Activated CD8-positive, alpha-beta memory T cell treated with anti-CD3 and anti-CD28 coated beads, Interleukin-2, amount 50 U/mL, for 48 hours (primary cell): ENCODE data around the gene S100A16.
A peak's percentile ranks its signal among the peaks of the same experiment; 100 is the strongest.

Experiments used
- DNase-seq: peaks from one replicate; pipeline ENCODE4 v3.0.0-alpha.2; 2020

The S100A16 gene

DNA sequence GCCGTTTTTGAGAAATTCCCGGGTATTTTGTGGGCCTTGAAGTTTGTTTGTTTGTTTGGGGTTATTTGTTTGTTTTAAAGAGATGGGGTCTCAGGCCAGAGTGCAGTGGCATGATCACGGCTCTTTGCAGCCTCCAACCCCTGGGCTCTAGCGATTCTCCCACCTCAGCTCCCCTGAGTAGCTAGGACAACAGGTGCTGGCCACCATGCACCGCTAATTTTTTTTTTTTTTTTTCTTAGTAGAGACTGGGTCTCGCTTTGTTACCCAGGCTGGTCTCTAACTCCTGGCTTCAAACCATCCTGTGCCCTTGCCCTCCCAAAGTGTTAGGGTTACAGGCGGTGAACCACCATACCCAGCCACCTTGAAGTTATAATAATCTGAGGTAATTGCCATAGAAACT is 22.9 kb upstream of the S100A16 start:
- no peak for DNase-seq

DNA sequence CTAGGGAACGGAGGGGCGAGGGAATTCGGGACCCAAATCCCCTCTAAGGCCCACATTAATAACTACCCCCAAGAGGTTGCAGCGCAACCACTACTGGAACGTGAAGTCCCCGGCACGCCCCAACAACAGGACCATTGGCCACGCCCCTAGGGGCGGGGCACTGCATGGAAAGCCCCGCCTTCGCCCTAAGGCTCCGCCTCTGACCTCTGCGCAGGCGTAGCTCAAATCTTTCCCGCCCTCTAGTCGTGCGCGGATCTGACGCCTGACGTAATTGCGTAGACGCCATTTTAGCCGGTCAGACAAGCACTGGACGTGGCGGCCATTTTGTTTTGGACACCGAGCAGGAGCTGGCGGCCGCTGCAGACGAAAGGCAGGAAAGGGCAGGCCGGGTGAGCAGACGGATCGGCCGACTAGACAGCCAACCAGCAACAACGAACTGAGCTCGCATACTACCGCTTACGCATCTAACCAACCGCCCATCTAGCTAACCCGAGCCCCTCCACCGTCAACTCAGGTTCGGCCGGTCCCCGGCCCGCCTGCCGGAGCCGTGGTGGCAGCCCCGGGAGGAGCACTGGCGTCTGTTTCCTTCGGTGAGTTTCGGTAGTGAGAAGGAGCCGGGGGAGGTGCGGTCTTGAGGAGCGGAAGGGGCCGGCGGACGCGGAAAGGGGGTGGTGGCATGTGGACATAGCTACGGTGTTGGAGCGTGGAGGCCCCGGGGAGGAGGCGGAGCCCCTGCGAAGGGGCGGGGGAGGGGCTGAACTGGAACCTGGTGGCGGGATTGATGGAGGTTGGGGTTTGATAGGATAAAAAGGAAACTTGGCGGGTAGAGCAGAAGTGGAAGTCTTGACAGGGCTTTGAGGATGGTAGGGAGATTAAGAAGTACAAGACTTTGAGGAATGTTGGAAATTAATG is 21.1 kb upstream of the S100A16 start, which contains the start of gene CHTOP:
Gene CHTOP, plus strand, starts transcription at position 313 of the 912 bp plus-strand sequence. CDS start 2,523 bp downstream, outside the sequence.
- peak; percentile 99 for DNase-seq

DNA sequence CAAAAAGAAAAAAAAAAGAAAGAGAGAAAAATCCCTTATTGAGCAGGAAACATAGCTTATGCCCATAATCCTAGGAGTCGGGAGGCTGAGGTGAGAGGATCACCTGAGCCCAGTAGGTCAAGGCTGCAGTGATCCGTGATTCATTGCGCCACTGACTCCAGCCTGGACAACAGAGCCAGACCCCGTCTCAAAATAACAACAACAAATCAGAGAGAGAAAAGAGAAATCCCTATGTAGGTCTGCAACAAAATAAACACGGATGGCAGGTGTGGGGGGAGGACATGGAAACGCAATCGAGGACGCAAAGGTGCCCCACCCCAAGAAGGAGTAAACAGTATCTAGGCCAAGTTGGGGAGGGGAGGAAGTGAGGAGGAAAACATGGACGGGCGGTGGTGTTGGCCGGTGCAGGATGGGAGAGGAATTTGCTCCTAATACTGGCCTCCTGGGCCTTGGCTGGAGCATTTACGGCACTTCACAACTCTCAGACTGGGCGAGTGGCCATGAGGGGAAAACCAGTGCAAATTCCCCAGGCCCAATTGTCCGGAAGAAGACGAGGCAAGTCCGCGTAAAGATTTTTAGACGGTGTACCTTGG is 20.3 kb upstream of the S100A16 start:
- no peak for DNase-seq

DNA sequence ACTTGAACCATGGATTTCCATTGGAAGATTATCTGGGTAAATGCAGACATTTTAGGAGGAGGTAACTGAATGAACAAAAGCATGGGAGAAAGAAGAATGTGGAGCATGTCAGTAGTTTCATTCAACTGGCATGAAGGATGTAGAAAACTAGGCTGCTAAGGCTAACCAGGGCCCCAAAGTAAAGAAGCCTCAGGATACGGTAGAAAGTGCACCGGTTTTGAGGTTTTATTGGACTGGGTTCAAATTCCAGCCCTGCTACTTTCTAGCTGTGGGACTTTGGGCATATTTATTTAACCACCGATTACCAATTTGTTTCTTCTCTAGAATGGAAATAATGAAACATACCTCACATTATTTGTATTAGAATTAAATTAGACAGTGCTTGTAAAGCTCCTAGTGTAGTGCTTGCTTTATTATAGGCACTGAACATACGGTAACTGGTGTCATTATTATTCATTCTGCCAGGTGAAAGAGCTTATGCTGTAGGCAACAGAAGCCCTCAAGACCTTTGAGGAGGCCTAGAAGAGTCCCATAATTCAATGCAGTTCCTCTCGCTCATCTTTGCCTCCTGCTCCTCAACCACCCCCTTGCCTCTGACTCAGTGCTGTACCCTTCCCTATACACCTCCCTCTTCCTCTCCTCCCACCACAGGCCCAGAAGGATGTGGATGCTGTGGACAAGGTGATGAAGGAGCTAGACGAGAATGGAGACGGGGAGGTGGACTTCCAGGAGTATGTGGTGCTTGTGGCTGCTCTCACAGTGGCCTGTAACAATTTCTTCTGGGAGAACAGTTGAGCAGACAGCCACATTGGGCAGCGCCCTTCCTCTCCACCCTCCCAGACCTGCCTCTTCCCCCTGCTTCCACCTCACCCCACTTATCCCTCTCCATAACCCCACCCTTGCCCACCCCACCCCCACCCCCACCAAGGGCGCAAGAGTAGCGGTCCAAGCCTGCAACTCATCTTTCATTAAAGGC is 18.4 kb upstream of the S100A16 start:
- DNase-seq = no peak

DNA sequence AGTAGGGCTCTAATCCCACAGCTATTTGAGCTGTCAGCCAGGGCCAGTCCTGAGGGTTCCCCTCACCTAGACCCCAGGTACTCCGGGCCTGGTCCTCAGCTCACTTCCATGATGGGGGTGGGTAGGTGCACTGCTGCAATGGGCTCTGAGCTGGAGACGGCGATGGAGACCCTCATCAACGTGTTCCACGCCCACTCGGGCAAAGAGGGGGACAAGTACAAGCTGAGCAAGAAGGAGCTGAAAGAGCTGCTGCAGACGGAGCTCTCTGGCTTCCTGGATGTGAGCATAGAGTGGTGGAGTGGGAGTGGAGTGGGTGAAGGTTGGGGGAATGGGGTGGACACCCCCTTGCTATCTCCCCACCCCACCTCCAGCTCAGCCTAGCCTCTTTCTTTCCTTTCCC is 17.4 kb upstream of the S100A16 start:
- DNase-seq = no peak

DNA sequence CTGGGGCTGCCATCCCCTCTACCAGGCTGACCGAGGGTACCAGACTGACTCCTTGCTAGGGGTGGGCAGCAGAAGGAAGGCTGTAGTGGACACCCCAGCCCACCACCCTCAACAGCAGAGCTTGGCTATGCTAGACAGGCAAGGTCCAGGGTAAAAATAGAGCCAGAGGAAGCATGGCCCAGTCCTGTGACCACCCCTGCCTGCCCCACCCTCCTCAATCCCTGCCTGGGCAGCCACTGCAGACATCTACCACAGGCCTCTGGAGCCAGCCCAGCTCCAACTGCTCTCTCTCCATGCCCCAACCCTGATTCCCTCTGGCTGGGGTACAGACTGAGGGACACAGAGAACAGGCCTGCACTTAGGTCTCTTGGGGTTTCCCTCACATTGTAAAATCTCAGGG is 17.0 kb upstream of the S100A16 start:
- no peak for DNase-seq

DNA sequence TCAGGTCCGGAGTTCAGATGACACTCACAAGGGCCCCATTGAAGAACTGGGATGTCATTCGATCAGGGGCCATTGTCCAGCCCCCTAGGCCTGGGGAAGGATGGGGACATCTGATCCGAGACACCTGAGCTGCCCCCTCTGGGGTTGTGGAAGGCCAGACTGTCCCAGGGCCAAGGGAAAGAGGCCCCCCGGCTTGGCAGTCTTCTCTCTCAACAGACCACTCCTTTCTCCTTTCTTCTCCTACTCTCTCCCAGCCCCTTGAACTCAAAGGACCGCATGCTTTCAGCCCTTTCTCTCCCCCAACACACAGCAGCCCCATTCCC is 16.4 kb upstream of the S100A16 start:
- no peak for DNase-seq

DNA sequence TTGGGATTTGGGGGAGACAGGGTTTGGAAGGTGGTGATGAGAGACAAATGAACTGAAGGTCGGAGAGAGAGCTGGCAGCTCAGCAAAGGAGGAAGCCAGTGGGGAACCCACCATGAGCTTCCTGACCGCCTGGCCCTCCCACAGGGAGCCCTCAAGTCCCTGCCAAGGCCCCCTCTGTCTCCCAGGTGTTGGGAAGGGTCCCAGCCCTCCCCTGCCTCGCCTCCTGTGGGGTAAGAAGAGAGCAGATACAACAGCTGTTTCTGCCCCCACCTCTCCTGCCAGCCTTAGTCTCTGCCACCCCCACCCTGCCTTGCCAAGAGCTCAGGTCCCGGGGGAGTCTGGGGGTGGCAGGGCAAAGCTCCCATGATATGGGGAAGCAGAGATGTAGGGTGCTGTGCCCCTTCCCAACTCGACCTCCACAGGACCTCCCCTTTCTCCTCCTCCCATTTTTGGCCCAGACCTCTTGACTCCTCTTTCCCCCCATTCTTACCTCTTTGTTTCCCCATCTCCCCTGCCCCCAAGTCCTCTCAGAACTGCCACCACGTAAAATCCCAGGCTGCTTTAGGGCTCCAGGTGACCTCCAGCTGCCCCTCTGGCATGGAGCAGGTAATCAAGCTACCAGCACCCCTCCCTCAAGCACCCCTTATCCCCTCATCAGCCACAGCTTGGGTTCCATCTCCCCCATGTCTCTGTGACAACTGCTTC is 15.9 kb upstream of the S100A16 start:
- no peak for DNase-seq

DNA sequence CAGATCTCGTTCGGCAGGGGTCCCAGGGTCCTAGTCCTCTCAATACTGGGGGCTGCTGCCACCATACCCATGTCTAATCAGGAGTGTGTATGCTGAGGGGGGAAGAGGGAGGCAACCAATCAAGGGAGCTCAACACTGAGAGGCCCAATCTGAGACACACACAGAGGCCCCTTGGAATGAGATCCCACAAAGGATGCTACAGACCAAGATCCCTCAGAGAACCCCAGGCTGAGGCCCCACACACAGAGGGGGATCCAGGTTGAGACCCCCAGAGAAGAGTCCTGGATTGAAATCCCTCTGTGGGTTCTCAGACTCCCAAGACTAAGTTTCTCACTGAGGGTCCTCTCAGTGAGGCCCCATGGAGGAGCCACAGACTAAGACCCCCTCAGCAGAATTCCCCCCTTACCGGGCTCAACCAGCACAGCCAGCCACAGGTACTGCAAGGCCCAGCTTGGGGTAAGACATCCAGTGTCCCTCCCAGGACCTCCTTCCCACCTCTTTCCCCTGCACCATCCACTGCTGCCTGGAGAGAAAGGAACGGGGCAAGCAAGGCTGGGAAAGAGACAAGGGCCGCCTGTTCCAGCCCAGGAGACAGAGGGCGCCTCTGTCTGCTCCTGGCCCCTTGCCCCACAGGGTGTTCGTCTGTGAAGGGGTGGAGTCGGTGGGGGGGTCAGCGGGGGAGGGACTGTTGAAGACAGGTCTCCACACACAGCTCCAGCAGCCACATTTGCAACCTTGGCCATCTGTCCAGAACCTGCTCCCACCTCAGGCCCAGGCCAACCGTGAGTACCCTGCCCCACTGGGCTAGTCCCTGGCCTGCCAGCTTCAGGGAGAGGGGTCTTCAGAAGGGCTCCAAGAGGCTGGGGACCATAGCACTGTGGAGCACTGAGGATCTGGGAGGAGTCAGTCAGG is 15.0 kb upstream of the S100A16 start, which contains the start of gene S100A1:
Gene S100A1, plus strand, starts transcription at position 720 of the 912 bp plus-strand sequence. CDS start 2,088 bp downstream, outside the sequence.
- DNase-seq = no peak

DNA sequence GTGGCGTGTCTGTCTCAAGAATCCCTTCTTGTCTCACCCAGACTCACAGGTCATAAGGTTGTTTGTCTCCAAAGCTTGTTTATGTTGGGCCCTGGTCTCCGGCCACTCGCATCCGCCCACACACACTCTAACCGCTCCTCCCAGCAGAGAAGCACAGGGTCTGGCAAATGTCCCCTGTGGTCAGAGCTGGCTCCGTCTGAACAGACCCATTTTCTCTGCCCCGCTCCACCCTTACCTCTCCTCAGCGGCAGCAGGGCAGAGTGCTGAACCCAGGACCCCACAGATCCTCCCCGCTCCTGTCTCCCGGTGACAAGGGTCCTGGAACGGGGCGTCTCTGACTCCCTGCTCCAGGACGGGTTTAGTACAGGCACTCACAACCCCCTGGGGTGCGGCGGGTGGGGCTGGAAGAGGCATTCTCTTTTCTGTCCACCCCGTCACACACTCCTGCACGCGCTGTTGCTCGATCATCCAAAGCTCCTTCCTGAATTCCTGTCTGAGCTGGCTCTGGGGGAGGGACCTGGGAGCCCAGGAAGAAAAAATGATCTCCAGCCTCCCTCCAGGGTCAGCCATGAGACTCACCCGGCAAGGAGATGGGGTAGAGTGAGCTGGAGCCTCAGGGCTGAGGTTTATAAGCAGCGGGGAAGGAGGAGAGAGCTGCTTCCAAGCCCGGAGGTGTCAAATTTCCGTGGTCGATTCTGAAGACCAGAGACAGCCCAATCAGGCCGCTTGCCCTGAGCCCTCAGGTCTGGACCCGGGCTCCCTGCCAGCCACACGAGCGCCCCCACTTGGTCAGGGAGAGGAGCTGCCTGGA is 14.2 kb upstream of the S100A16 start, which contains the start of gene S100A13:
Gene S100A13, minus strand, starts transcription at position 602 of the 811 bp plus-strand sequence. CDS start 1,033 bp downstream, outside the sequence.
- no peak for DNase-seq

DNA sequence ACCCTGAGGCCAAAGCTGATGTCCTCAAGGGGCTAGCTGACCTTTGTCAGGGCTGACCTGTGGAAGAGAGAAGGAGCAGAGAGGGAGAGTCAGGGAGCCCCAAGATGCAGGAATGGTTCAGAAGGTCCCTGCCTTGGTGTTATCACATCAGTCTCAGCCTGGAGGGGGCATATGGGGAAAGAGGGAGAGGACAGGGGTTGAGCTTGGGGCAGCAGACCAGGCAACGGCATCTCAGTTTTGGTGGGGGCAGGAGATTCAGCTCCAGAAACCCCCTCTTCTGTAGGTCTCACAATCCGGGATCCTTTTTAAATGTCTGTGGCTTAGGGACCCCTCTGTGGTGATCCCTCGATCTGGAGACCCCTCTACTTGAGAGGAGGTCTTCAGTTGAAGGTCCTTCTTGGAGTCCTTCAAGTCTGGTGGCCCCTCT is 13.6 kb upstream of the S100A16 start:
- DNase-seq = no peak

DNA sequence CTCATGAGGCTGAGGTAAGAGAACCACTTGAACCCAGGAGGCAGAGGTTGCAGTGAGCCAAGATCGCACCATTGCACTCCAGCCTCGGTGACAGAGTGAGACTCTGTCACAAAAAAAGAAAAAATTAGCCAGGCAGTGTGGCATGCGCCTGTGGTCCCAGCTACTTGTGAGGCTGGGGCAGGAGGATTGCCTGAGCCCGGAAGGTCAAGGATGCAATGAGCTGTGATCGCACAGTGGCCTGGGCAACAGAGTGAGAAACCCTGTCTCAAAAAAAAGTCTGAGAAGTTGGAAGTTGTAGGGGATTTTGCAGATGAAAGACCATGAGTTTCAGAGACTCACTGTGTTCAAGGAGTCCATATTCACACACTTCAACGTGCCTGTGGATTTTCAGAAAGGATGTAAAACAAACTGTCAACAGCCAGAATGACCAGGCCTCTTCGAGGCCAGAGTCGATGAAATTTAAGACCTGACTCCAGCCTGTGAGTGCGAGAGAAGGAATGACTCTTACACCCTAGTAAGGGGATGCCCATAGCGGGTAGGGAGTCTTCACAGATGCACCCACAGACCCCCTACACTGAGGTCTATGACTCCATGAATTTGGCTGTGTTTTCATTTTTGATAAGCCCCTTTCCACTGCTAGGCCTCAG is 12.2 kb upstream of the S100A16 start:
- DNase-seq = no peak

DNA sequence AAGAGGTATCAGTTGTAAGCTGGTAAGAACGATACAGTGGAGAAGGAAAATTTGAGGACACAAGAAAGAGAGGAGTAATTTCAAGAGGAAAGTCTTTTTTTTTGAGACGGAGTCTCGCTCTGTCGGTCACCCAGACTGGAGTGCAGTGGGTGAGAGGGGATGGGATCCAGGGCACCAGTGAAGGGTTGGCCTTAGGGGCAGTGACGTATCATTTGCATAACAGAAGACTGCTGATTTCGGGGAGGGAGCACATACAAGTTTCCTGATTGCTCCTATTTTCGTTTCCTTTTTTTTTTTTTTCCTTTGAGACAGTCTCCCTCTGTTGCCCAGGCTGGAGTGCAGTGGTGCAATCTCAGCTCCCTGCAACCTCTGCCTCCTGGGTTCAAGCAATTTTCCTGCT is 10.2 kb upstream of the S100A16 start:
- DNase-seq = no peak

DNA sequence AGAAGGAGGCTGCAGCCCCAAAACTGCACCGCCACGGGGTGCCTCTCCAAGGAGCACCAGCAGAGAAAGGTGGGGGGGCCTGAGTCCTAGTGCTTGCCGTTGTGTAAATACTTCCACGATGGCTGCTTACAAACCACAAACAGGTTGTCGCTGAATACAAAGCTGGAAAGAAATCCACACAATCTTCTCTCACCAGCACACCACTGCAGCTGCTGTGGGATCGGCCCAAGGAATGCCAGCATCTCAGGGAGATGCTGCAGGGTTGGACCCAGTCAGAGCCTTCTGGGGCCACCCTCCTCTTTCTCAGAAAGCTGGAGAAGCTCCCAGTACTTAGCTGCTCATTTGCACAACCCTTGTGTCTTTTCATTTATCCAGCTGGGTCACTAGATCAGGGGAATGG is 6.2 kb upstream of the S100A16 start:
- no peak for DNase-seq

DNA sequence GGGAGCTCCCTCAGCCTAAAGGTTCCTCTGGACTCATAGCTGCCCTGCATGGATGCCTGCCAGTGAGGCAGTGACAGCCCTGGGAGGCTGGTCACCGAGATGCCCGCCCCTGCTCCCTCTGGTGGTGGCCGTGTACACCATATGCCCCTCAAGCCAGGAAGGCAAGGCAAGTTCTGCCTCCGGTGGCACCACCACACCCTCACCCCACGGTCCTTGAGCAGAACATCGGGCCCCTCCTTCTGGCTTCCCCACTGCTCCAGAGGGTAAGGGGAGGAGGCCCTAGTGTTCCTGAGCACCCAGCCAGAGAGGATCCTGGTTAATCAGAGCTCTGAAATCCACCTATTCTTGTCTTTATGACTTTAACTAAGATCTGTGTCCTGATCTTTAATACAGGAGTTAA is 4.7 kb upstream of the S100A16 start:
- no peak for DNase-seq

DNA sequence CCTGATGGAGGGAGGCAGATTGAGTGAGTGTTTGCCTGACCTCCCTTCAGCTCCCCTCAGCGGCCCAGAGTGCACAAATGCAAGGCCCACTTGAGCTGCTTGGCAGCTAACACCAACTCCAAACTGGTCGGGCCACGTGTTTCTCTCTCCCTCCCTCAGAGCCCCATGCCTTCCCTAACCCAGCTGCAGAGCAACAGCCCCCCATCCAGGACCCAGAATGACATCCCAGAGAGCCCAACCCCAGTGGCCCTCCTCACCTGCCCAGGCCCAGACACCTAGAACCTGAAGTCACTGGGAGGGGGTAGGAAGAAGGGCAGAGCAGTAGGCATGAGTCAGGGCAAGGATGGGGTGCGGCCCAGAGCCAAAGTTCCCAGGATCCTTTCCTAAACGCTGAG is 4.0 kb upstream of the S100A16 start:
- no peak for DNase-seq

DNA sequence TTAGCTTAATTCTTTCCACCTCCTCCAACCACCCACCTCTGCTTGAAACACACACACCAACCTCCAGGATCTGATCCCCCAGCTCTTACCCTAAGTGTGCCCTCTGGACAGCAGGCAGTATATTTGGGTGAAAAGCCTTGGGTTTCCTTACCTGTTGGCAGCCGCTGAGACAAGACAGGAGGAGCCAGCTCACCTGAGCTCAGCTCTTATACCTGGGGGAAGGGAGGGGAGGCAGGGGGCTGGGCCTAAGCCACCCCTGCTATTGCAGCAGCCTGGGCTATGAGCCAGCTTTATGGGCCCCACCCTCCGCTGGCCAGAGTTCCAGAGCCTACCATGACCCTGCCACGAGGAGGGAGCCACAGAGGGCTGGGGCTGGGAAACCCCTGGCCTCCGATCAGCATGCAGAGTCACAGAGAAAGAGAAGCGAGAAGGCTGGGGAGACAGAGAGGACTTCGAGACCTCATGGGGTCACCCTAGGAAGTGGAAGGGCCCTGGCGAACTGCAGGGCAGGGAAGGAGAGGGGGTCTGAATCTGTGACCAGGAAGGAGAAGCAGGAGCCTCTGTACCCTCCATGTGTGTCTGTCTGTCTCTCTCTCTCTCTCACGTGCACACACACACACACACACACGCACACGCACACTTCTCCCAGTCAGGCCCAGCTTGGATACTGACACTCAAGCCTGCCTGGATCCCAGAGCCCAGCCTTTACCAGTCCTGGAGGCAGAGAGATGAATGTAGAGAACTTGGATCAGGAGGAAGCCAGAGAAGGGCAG is 3.4 kb upstream of the S100A16 start, which contains the start of gene S100A14:
Gene S100A14, minus strand, starts transcription at position 182 of the 773 bp plus-strand sequence. CDS start 467 bp downstream, outside the sequence.
- DNase-seq = no peak

DNA sequence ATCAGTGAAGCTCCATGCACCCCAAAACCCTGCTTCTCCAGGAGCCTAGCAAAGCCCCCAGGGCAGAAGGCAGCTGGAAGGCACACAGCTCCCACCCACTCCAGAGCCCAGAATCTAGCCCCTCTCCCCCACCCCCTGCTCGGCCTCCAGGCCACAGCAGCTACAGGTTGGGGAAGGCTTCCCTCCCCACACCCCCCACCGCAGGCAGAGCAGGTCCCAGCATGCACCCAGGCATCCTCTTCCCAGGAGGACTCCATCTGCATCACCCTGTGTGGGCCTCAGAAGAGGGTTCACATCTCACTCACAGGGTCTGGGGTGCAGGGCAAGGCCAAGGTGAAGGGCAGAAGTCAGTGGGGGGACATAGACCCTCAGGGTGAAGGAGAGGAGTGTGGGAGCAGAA is 2.5 kb upstream of the S100A16 start:
- DNase-seq = no peak

DNA sequence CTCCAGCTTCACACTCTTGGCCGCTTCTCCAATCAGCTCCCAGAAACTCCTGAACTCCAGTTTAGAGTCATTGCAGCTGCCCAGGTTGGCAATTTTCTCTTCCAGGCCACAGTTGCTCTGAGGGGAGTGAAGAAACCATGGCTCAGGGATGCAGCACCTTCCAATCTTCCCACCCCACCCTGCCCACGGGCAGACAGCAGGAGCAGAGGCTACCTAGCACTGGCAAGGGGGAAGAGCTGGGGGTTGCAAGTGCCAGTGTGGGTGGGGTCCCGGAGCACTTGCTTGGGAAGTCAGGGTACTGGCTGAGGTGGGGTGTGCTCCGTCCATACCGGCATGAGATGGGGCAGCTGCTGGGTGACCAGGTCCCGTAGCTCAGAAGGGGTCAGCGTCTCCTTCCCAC is 2.0 kb upstream of the S100A16 start:
- no peak for DNase-seq
